PC-3 (cell line): Measurements from ENCODE around the gene ZFYVE28.
A peak's percentile ranks its signal among the peaks of the same experiment; 100 is the strongest.

Source experiments
- CTCF ChIP-seq: fragments of 300-600 bp; sonication (generic); conservative IDR thresholded peaks from 2 replicates; pipeline ENCODE4 v1.5.1; 2017; ENCODE audit warnings: antibody characterized with exemption, low read depth, mild to moderate bottlenecking, low read length
- EZH2 ChIP-seq: fragments of 300-600 bp; sonication (generic); IDR thresholded peaks from one replicate; pipeline ENCODE4 v1.6.1; 2017; ENCODE audit warnings: antibody characterized with exemption, mild to moderate bottlenecking, low read length; ENCODE audit not compliant: unreplicated experiment
- EZH2phosphoT487 ChIP-seq: fragments of 300-600 bp; sonication (generic); IDR thresholded peaks from 2 replicates; pipeline ENCODE4 v1.6.1; 2018; ENCODE audit warnings: mild to moderate bottlenecking, antibody characterized with exemption, low read length, borderline replicate concordance

- TF ChIP-seq CTCF (peak; percentile 24; the same call in 1 of the 2 replicates), EZH2 (no peak), EZH2phosphoT487 (no peak)
Measured at GRCh38 chr4:2243681-2244380, 174.6 kb downstream of the ZFYVE28 start.
